ENCODE results near the gene TM9SF2.

TM9SF2 gene

GRCh38 chr13:99580500-99581268 lies 79.4 kb downstream of the TM9SF2 start:
- Histone ChIP-seq H3K27ac (replicated peaks) (no peak overlapping the region), H3K27me3 (ENCODE audit: insufficient read depth, poor library complexity, severe bottlenecking) (no peaks in the 10 kb centered on the region), H3K4me3 (replicated peaks; ENCODE audit: insufficient read depth, low read length) (no peak overlapping the region)
- no peak for DNase-seq (ENCODE audit: low read depth in 1 of 2, low spot score in 1 of 2)
- TF ChIP-seq POLR2AphosphoS5 (IDR thresholded peaks at IDR 0.05; ENCODE audit: low read depth) (no peak), CTCF (IDR thresholded peaks at IDR 0.05; ENCODE audit: insufficient read depth, low read length) (no peak), REST (IDR thresholded peaks at IDR 0.05; ENCODE audit: insufficient replicate concordance, low read depth) (no peak), GABPA (IDR thresholded peaks at IDR 0.05; ENCODE audit: low read depth) (no peak), SPI1 (IDR thresholded peaks at IDR 0.05; ENCODE audit: borderline replicate concordance, low read depth) (no peak)

- Histone ChIP-seq H3K27ac (replicated peaks) (no peak overlapping the region), H3K27me3 (ENCODE audit: insufficient read depth, poor library complexity, severe bottlenecking) (no peaks in the 10 kb centered on the region), H3K4me3 (replicated peaks; ENCODE audit: insufficient read depth, low read length) (no peak overlapping the region)
- TF ChIP-seq GABPA (IDR thresholded peaks at IDR 0.05; ENCODE audit: low read depth), result no peak
- no peak for TF ChIP-seq REST (IDR thresholded peaks at IDR 0.05; ENCODE audit: insufficient replicate concordance, low read depth)
- no peak for DNase-seq (ENCODE audit: low read depth in 1 of 2, low spot score in 1 of 2)
Measured at GRCh38 chr13:99582511-99582910, 81.2 kb downstream of the TM9SF2 start.

- H3K27ac ChIP-seq (replicated peaks), result no peak overlapping the region
- no peak for DNase-seq (ENCODE audit: low read depth in 1 of 2, low spot score in 1 of 2)
- TF ChIP-seq REST (IDR thresholded peaks at IDR 0.05; ENCODE audit: insufficient replicate concordance, low read depth) (no peak), GABPA (IDR thresholded peaks at IDR 0.05; ENCODE audit: low read depth) (no peak), SPI1 (IDR thresholded peaks at IDR 0.05; ENCODE audit: borderline replicate concordance, low read depth) (no peak), CTCF (IDR thresholded peaks at IDR 0.05; ENCODE audit: insufficient read depth, low read length) (no peak), POLR2AphosphoS5 (IDR thresholded peaks at IDR 0.05; ENCODE audit: low read depth) (no peak)
Measured at GRCh38 chr13:99585609-99586008, 84.3 kb downstream of the TM9SF2 start.

More at GRCh38 chr13:99585609-99586008, 84.3 kb downstream of the TM9SF2 start:
- H3K27me3 ChIP-seq (ENCODE audit: insufficient read depth, poor library complexity, severe bottlenecking), result no peaks in the 10 kb centered on the region
- H3K4me3 ChIP-seq (replicated peaks; ENCODE audit: insufficient read depth, low read length), result no peak overlapping the region

All from HL-60 (cell line).